CD4-positive, alpha-beta T cell treated with Interferon gamma for 1 hour (primary cell): ENCODE results near the gene COL4A1.

Experiments
- DNase-seq: peaks from one replicate; pipeline ENCODE4 v3.0.0-alpha.2; 2020

Gene COL4A1

GRCh38 chr13:110306340-110306959 is 507 bp downstream of the COL4A1 start:
- no peak for DNase-seq

- DNase-seq, result no peak
These were observed 1.0 kb downstream of the COL4A1 start for GRCh38 chr13:110305949-110306339.

GRCh38 chr13:110305544-110305943 is 1.4 kb downstream of the COL4A1 start:
- no peak for DNase-seq

- DNase-seq, result no peak
These were observed 2.0 kb downstream of the COL4A1 start for GRCh38 chr13:110305001-110305400.

GRCh38 chr13:110304256-110304655 is 2.7 kb downstream of the COL4A1 start:
- DNase-seq, result no peak

GRCh38 chr13:110303644-110304043 is 3.3 kb downstream of the COL4A1 start:
- no peak for DNase-seq

- DNase-seq, result no peak
These were observed 4.0 kb downstream of the COL4A1 start for GRCh38 chr13:110302997-110303396.

- DNase-seq, result no peak
These were observed 5.1 kb downstream of the COL4A1 start for GRCh38 chr13:110301606-110302553.

- no peak for DNase-seq
These were observed 5.9 kb downstream of the COL4A1 start for GRCh38 chr13:110301083-110301482.

- no peak for DNase-seq
These were observed 6.7 kb downstream of the COL4A1 start for GRCh38 chr13:110300090-110300815.

- DNase-seq, result no peak
These were observed 7.6 kb downstream of the COL4A1 start for GRCh38 chr13:110299283-110299840.

GRCh38 chr13:110298505-110299282 is 8.3 kb downstream of the COL4A1 start:
- DNase-seq, result no peak

- no peak for DNase-seq
These were observed 9.0 kb downstream of the COL4A1 start for GRCh38 chr13:110297766-110298504.

- no peak for DNase-seq
These were observed 9.9 kb downstream of the COL4A1 start for GRCh38 chr13:110297011-110297410.

- no peak for DNase-seq
These were observed 12.3 kb downstream of the COL4A1 start for GRCh38 chr13:110294622-110295021.

- no peak for DNase-seq
These were observed 12.8 kb downstream of the COL4A1 start for GRCh38 chr13:110294146-110294545.

GRCh38 chr13:110293649-110294048 is 13.3 kb downstream of the COL4A1 start:
- DNase-seq, result no peak

GRCh38 chr13:110293037-110293436 is 13.9 kb downstream of the COL4A1 start:
- DNase-seq, result no peak

- DNase-seq, result no peak
These were observed 15.7 kb downstream of the COL4A1 start for GRCh38 chr13:110291286-110291685.

- no peak for DNase-seq
These were observed 16.1 kb downstream of the COL4A1 start for GRCh38 chr13:110290826-110291225.

- DNase-seq, result no peak
These were observed 16.8 kb downstream of the COL4A1 start for GRCh38 chr13:110290153-110290552.

GRCh38 chr13:110289661-110290060 is 17.3 kb downstream of the COL4A1 start:
- no peak for DNase-seq
